Gastroesophageal sphincter (tissue), 4 donors: ENCODE data around the gene UBTF. TPM values are rescaled to one million over a fixed set of nuclear protein-coding genes. Genes with fewer than 3 reads are reported as not detected.

Experiments
- ATAC-seq: fragments of 150-250 bp; one replicate; pipeline ENCODE4 v1.9.1; 2016; ENCODE audit warnings: mild to moderate bottlenecking, moderate library complexity
- H3K27ac ChIP-seq, 4 donors: fragments of 200-600 bp; sonication (generic) in 3 of 4; 1 replicate in 3 of 4; 2 replicates in 1 of 4; pipeline ENCODE4 v1.5.1; 2016 to 2019
- H3K27me3 ChIP-seq: fragments of 200-600 bp; sonication (generic); one replicate; pipeline ENCODE4 v1.5.1; 2019
- H3K36me3 ChIP-seq, 2 donors: fragments of 200-600 bp; sonication (generic); one replicate each; pipeline ENCODE4 v1.5.1; 2019; ENCODE audit warnings: control low read depth in 1 of 2
- H3K4me1 ChIP-seq, 3 donors: fragments of 200-600 bp; sonication (generic); 1 replicate in 2 of 3; 2 replicates in 1 of 3; pipeline ENCODE4 v1.5.1; 2016 to 2019; ENCODE audit warnings: control low read depth in 2 of 3
- H3K4me3 ChIP-seq, 2 donors: fragments of 200-600 bp; sonication (generic); one replicate each; pipeline ENCODE4 v1.5.1; 2019; ENCODE audit warnings: mild to moderate bottlenecking in 1 of 2, moderate library complexity in 1 of 2
- H3K9me3 ChIP-seq, 3 donors: fragments of 200-600 bp; sonication (generic); one replicate each; pipeline ENCODE4 v1.5.1; 2017 to 2019; ENCODE audit warnings: control low read depth in 2 of 3
- EP300 ChIP-seq: sonication (generic); formaldehyde crosslinking; IDR thresholded peaks from one replicate; pipeline ENCODE4 v1.6.1; 2017; ENCODE audit warnings: antibody characterized with exemption, mild to moderate bottlenecking
- POLR2A ChIP-seq, 2 donors: fragments of 450-650 bp; IDR thresholded peaks; one replicate each; pipeline ENCODE4 v1.6.1; 2017; ENCODE audit warnings: antibody characterized with exemption in 2 of 2, mild to moderate bottlenecking in 2 of 2, moderate library complexity in 1 of 2
- POLR2AphosphoS5 ChIP-seq: sonication (generic); formaldehyde crosslinking; IDR thresholded peaks from one replicate; pipeline ENCODE4 v1.6.1; 2017; ENCODE audit warnings: antibody characterized with exemption
- WGBS, 2 donors: methylation state at CpG; one replicate each; pipeline ENCODE4 v1.1.5; 2018; ENCODE audit warnings: low coverage in 1 of 2; 5-methylcytosine and 5-hydroxymethylcytosine counted together
- total RNA-seq, 4 donors: library from RNA; depleted of rRNA; stranded (reverse); fragments of >200 nt; gene quantifications; one replicate each; pipeline ENCODE4 v1.1.0, GENCODE V29; 2016
- TF ChIP-seq, protein P1 (sequence below), 4 experiments: fragments of 200-600 bp in 2 of 4; fragments of 450-650 bp in 2 of 4; sonication (generic) in 1 of 4; IDR thresholded peaks; one replicate each; pipeline ENCODE4 v1.5.1; 2017 to 2019; ENCODE audit warnings: antibody characterized with exemption in 4 of 4, mild to moderate bottlenecking in 2 of 4, moderate library complexity in 2 of 4

Gene UBTF
- total RNA-seq, 4 donors from 2014 or later: 55.6 to 85.5 (median 60.4) TPM

DNA sequence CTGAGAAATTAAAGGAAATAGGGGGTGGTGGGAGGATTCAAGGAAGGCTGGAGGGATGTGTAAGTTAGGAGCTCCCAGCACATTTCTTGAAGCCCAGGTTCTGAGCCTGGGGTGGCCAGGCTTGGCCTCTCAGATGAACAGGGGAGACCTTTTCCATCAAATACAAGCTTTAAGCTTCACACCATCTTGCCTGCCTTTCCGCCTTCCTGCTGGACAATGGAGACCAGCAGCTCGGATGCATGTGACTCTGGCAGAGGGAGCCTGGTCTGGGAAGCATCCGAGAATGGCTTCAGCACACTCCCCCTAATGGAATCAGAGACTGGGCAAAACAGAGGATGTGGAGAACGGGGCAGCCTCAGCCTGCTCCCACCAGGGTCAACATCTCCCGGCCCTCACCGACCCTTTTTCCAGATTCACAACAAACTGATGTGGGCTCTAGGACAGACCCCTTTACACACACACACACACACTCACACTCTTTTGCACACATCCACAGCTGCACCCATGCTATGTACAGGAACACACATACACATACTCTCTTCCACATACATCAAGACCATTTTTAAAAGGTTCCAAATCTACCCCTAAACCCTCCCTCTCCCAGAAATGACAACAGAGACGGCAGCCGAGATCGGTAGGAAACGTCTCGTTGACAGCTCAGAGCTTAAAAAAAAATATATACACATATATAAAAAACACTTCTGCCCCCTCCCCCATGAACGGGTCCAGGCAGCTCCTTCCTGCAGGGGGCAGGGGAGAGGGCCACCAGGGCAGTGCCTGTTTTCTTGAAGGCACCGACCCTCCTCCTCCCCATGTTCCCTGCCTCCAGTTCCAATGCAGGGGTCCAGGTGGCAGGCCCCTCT, 13.3 kb downstream of the UBTF start:
- H3K9me3 ChIP-seq: no peaks in the 10 kb centered on the region
- no peak for ATAC-seq
- H3K4me1 ChIP-seq: peaks cover 3 to 37% (median 11%) of the 10 kb centered on the region in 3 donors
- no peak for TF ChIP-seq POLR2A (IDR thresholded peaks at IDR 0.05)
- TF ChIP-seq, protein P1, sequence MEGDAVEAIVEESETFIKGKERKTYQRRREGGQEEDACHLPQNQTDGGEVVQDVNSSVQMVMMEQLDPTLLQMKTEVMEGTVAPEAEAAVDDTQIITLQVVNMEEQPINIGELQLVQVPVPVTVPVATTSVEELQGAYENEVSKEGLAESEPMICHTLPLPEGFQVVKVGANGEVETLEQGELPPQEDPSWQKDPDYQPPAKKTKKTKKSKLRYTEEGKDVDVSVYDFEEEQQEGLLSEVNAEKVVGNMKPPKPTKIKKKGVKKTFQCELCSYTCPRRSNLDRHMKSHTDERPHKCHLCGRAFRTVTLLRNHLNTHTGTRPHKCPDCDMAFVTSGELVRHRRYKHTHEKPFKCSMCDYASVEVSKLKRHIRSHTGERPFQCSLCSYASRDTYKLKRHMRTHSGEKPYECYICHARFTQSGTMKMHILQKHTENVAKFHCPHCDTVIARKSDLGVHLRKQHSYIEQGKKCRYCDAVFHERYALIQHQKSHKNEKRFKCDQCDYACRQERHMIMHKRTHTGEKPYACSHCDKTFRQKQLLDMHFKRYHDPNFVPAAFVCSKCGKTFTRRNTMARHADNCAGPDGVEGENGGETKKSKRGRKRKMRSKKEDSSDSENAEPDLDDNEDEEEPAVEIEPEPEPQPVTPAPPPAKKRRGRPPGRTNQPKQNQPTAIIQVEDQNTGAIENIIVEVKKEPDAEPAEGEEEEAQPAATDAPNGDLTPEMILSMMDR (IDR thresholded peaks at IDR 0.05): peak in 1 of 4 experiments; percentile 16
- no peak overlapping the region for H3K27ac ChIP-seq
- no peak overlapping the region for H3K4me3 ChIP-seq
- no peaks in the 10 kb centered on the region for H3K27me3 ChIP-seq
- peaks cover 0 to 42% of the 10 kb centered on the region in 2 donors for H3K36me3 ChIP-seq
- 33 to 41% methylated on average over 6 to 7 of the region's 13 CpGs for WGBS, 2 donors

DNA sequence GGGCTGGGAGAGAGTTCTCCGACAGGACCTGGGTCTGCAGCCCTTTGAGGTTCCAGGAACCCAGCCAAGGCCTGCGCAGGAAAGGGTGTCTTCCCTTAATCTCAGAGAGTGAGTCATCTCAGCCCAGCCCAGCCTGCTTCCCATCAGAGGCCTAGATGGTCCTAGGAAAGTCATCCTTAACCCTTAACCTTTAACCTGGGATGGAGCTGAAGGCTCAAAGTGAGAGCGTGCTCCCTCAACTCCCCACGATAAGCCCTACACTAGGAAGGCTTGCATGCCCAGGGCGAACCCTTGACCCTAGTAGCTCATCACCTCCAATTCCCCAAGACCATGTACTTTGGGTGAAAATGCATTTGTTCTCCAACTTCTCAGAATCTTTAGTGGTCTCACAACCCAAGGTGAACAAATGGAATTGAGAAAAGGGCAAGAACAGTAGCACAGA, 15.0 kb downstream of the UBTF start:
- H3K27ac ChIP-seq: no peak overlapping the region
- TF ChIP-seq, protein P1 (IDR thresholded peaks at IDR 0.05): no peak
- no peak for TF ChIP-seq POLR2A (IDR thresholded peaks at IDR 0.05)
- TF ChIP-seq POLR2AphosphoS5: no peak
- TF ChIP-seq EP300: no peak
- no peak overlapping the region for H3K4me3 ChIP-seq
- no peaks in the 10 kb centered on the region for H3K9me3 ChIP-seq
- no peak for ATAC-seq
- peaks cover 0 to 29% (median 0%) of the 10 kb centered on the region in 3 donors for H3K4me1 ChIP-seq
- H3K27me3 ChIP-seq: no peaks in the 10 kb centered on the region
- H3K36me3 ChIP-seq: peaks cover 0 to 31% of the 10 kb centered on the region in 2 donors
- WGBS, 2 donors: 23 to 68% methylated on average over 3 to 4 of the region's 5 CpGs

DNA sequence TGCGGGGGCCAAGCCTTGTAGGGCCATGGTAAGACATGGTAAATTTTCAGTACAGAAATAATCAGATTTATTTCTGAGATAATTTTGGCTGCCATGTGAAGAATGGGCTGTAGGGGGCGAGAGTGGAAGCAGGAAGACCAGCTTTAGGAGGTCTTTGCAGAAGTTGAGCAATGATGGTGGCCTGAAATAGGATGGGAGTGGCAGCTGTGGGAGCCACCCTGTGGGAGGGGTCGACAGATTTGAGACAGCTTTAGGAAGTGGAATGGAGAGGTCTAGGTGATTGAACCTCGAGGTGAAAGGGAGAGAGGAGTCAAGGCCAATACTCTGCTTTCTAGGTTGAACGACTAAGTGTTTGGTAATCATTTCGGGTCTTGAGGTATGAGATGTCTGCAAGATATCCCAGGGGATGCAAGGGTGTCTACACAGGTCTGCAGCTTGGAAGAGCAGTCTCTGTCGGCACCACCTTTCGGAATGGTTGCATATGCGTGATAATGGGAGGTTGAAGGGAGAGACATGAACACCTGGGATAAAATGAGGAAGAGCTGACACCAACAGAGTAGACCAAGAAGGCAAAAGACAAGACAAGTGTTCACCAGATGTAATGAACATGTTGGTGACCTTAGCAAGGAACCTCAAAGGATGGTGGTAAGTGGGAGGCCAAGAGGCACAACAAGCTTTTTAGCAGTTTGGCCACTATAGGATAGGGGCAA, 15.6 kb downstream of the UBTF start:
- peaks cover 0 to 29% (median 0%) of the 10 kb centered on the region in 3 donors for H3K4me1 ChIP-seq
- TF ChIP-seq POLR2AphosphoS5: no peak
- TF ChIP-seq, protein P1 (IDR thresholded peaks at IDR 0.05): peak in 3 of 4 experiments; percentile 38 to 59 (median 54)
- H3K4me3 ChIP-seq: no peak overlapping the region
- H3K9me3 ChIP-seq: no peaks in the 10 kb centered on the region
- no peaks in the 10 kb centered on the region for H3K27me3 ChIP-seq
- ATAC-seq: no peak
- WGBS, 2 donors: 43 to 50% methylated on average over 8 to 9 of the region's 9 CpGs
- H3K36me3 ChIP-seq: peaks cover 0 to 26% of the 10 kb centered on the region in 2 donors
- H3K27ac ChIP-seq: no peak overlapping the region

DNA sequence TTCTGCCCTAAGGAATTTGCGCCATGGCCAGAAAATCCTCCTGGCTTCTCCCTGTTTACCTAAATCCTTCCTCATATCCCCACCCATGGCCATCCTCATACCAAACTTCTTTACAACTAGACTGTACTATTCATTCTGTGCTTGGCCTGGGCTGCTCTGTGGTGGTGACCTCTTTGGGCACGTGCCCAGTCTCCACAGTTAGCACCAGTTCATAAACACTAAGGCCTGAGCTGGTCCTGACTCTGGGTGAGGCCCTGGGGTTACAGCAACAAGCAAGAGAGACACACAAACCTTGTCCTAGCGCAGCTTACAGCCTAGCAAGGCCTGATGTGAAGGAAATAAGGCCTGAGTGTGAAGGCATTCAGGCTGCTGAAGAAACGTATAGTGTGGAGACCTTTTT, 16.7 kb downstream of the UBTF start:
- 71 to 90% methylated on average over 2 to 4 of the region's 4 CpGs for WGBS, 2 donors
- Histone ChIP-seq H3K4me1 (peaks cover 0 to 40% (median 7%) of the 10 kb centered on the region in 3 donors), H3K27me3 (no peaks in the 10 kb centered on the region), H3K4me3 (no peak overlapping the region), H3K9me3 (no peaks in the 10 kb centered on the region), H3K36me3 (peaks cover 0 to 14% of the 10 kb centered on the region in 2 donors), H3K27ac (no peak overlapping the region)
- TF ChIP-seq EP300 (no peak), POLR2AphosphoS5 (no peak), POLR2A (IDR thresholded peaks at IDR 0.05) (no peak)
- TF ChIP-seq, protein P1 (IDR thresholded peaks at IDR 0.05): no peak
- ATAC-seq: no peak
